ENCODE data around the gene C20orf202. TPM values are rescaled to one million over a fixed set of nuclear protein-coding genes. Genes with fewer than 3 reads are reported as not detected.

The C20orf202 gene
- polyA plus RNA-seq, 1 of the 3 experiments (the other 2 are of a cell fraction): not detected

- no peak for TF ChIP-seq GABPA (IDR thresholded peaks at IDR 0.05; ENCODE audit: low read depth)
- no peak for TF ChIP-seq MAX (IDR thresholded peaks at IDR 0.05; ENCODE audit: low read depth)
- no peak for TF ChIP-seq TAF1 (IDR thresholded peaks at IDR 0.05; ENCODE audit: borderline replicate concordance, low read depth, low read length)
- no peak for TF ChIP-seq NFIC (IDR thresholded peaks at IDR 0.05; ENCODE audit: borderline replicate concordance)
- TF ChIP-seq REST (IDR thresholded peaks at IDR 0.05; ENCODE audit: low read depth, low read length): no peak
- no peak for TF ChIP-seq MXI1 (IDR thresholded peaks at IDR 0.05; ENCODE audit: low read depth, low read length)
- no peak for TF ChIP-seq TCF12 (IDR thresholded peaks at IDR 0.05)
- no peak for TF ChIP-seq ELF1 (IDR thresholded peaks at IDR 0.05)
- TF ChIP-seq ZBTB33 (IDR thresholded peaks at IDR 0.05; ENCODE audit: borderline replicate concordance, low read depth): no peak
- no peak for TF ChIP-seq FOSL2 (IDR thresholded peaks at IDR 0.05; ENCODE audit: borderline replicate concordance, low read depth)
- no peak for TF ChIP-seq CTCF (IDR thresholded peaks at IDR 0.05)
- TF ChIP-seq FOXJ3 (CRISPR knock-in tag; IDR thresholded peaks at IDR 0.05): no peak
- TF ChIP-seq RCOR1 (IDR thresholded peaks at IDR 0.05; ENCODE audit: low read length): no peak
- no peak for TF ChIP-seq EZH2phosphoT487 (IDR thresholded peaks at IDR 0.05; ENCODE audit: borderline replicate concordance, low read depth)
- TF ChIP-seq NRF1 (IDR thresholded peaks at IDR 0.05; ENCODE audit: low read depth, low read length): no peak
- H3K9me3 ChIP-seq: no peaks in the 10 kb centered on the region
- ChIA-PET POLR2A (no interaction called here), CTCF (interaction anchor here (0.8 to 3.2 kb wide), 5 partner anchors 8 to 70 kb away, joined by 3 to 17 read pairs (median 3); partner anchors contain the start of gene RAD21L1)
- H3K4me3 ChIP-seq (ENCODE audit: low read depth in 2 of 2, low read length in 1 of 2): no peak overlapping the region
- no peak overlapping the region for H3K27ac ChIP-seq (ENCODE audit: low read depth in 2 of 2, low read length in 1 of 2)
- H3K9me2 ChIP-seq: no peaks in the 10 kb centered on the region
- WGBS (ENCODE audit: low lambda C conversion rate): 94% methylated on average over 2 of the region's 3 CpGs
- no peak overlapping the region for H3K4me2 ChIP-seq
- no peaks in the 10 kb centered on the region for H3K79me2 ChIP-seq (ENCODE audit: insufficient read depth)
- H4K20me1 ChIP-seq (ENCODE audit: insufficient read depth): no peaks in the 10 kb centered on the region
- no peak for DNase-seq
- H3K36me3 ChIP-seq (replicated peaks in 1 of 2; ENCODE audit: control insufficient read depth in 1 of 2, insufficient read depth in 2 of 2, low read length in 1 of 2): peaks cover 0 to 11% of the 10 kb centered on the region in 2 experiments
- no peaks in the 10 kb centered on the region; a peak in 1 of 4 replicates for H3K4me1 ChIP-seq (ENCODE audit: control insufficient read depth in 1 of 2, insufficient read depth in 2 of 2, low read depth in 1 of 2, low read length in 1 of 2)
- H2AFZ ChIP-seq (ENCODE audit: low read depth): no peak overlapping the region
- H3F3A ChIP-seq (replicated peaks; ENCODE audit: insufficient read depth): no peaks in the 10 kb centered on the region
- no peak overlapping the region for H3K9ac ChIP-seq
- no peaks in the 10 kb centered on the region for H3K27me3 ChIP-seq (ENCODE audit: insufficient read depth)
Measured at GRCh38 chr20:1178103-1178502, 25.2 kb upstream of the C20orf202 start.

Data from SK-N-SH (cell line).